DMS79 treated with DMSO at 0.1 percent for 48 hours (cell line): ENCODE measurements around the gene KIFBP.
A peak's percentile ranks its signal among the peaks of the same experiment; 100 is the strongest.
"Not testable (repeated sequence)": the region's sequence is repeated elsewhere in the genome, so short reads cannot be mapped to it uniquely, and the experiment has no call there.

ENCODE experiments used
- DNase-seq: peaks from one replicate; lab custom pipeline; 2025; lab: John Stamatoyannopoulos, UW

The KIFBP gene, protein sequence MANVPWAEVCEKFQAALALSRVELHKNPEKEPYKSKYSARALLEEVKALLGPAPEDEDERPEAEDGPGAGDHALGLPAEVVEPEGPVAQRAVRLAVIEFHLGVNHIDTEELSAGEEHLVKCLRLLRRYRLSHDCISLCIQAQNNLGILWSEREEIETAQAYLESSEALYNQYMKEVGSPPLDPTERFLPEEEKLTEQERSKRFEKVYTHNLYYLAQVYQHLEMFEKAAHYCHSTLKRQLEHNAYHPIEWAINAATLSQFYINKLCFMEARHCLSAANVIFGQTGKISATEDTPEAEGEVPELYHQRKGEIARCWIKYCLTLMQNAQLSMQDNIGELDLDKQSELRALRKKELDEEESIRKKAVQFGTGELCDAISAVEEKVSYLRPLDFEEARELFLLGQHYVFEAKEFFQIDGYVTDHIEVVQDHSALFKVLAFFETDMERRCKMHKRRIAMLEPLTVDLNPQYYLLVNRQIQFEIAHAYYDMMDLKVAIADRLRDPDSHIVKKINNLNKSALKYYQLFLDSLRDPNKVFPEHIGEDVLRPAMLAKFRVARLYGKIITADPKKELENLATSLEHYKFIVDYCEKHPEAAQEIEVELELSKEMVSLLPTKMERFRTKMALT

GRCh38 chr10:68988530-68989316 is at the start of gene KIFBP:
KIFBP (plus strand) TSS chr10:68988803; CDS start chr10:68988833, 30 bp downstream.
- peak; percentile 83 for DNase-seq

DNA sequence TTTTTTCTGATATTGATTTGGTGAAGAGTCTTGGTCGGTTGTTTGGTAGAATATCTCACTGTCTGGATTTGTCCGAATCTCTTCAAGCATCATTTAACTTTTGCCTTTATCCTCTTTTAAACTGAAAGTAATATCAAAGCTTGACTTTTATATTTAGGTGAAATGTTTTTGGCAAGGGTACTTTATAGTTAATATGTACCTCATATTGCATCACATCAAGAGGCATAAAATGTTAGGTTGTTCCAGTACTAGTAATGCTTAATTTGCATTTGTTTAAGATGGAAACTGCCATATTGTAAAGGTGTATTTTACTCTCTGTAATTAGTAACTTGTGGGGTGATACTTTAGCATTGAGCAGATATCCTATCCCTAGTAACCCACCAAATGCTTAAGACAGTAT is 49.7 kb upstream of the KIFBP start:
- DNase-seq = no peak

GRCh38 chr10:68940917-68941316 is 47.7 kb upstream of the KIFBP start:
- not testable (repeated sequence) for DNase-seq

DNA sequence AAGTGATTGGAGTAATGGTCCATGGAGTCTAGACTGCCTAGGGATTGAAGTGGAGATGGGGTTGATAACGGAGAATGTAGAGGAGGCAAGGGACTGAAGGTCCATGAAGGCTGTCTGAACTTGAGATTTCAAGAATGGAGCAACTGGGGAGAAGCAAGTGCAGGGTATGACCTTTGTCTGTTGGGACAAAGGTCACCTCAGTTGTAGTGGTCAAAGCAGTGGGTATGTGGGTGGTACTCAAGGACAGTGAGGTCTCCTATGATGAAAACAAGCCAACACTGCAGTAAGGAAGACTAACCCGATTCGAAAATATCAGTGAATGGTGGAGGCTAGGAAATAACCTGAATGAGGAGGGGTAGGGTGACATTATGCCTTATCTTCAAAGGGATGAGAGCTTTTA is 38.0 kb upstream of the KIFBP start:
- no peak for DNase-seq

GRCh38 chr10:68954904-68955303 is 33.7 kb upstream of the KIFBP start:
- no peak for DNase-seq

GRCh38 chr10:68955355-68955831 is 33.2 kb upstream of the KIFBP start:
- no peak for DNase-seq

- peak; percentile 40 for DNase-seq
These were observed 32.6 kb upstream of the KIFBP start, which contains the start of gene DDX21 for GRCh38 chr10:68955832-68956532. DDX21 (plus strand) TSS chr10:68956170; CDS start chr10:68956226, 56 bp downstream.

- DNase-seq = no peak
These were observed 31.4 kb upstream of the KIFBP start for GRCh38 chr10:68957284-68957615.

DNA sequence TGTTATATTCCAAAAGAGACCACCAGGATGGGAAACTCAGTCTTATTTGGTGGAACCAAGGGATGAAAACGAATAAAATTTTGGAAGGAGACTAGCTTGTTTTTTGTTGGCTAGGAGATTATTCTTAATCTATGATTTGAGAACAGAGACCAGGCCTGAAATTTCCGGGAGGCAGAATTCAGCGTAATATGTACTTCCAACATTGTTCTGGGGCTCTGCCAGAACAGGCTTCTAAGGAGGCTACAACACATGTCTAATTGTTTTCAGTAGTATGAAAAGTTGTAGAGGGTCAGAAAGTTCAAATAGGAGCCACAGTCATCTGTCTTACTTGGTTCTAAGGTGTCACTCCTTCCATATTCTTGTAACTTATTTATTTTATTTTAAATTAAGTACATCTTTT is 30.9 kb upstream of the KIFBP start:
- no peak for DNase-seq

DNA sequence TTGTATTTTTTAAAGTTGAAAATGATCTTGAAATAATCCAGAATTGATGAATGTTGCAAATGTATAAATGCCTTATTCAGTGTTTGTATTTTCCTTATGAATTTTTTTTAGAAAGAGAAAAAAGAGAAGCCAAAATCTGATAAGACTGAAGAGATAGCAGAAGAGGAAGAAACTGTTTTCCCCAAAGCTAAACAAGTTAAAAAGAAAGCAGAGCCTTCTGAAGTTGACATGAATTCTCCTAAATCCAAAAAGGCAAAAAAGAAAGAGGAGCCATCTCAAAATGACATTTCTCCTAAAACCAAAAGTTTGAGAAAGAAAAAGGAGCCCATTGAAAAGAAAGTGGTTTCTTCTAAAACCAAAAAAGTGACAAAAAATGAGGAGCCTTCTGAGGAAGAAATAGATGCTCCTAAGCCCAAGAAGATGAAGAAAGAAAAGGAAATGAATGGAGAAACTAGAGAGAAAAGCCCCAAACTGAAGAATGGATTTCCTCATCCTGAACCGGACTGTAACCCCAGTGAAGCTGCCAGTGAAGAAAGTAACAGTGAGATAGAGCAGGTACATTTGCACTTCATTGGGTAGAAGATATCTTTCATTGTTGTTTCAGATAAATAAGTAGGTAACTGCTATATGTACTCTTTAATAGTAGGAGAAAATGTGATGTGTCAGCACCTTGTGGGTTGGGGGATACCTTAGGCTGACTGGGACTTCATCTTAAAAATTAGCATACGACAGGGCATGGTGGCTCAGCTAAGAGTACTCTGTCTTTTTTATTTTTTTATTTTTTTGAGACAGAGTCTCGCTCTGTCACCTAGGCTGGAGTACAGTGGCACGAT is 28.7 kb upstream of the KIFBP start:
- no peak for DNase-seq

GRCh38 chr10:68963151-68963550 is 25.5 kb upstream of the KIFBP start:
- DNase-seq = no peak

- no peak for DNase-seq
These were observed 14.6 kb upstream of the KIFBP start for GRCh38 chr10:68973975-68974374.

- DNase-seq = not testable (repeated sequence)
These were observed 12.6 kb upstream of the KIFBP start for GRCh38 chr10:68975936-68976473.

DNA sequence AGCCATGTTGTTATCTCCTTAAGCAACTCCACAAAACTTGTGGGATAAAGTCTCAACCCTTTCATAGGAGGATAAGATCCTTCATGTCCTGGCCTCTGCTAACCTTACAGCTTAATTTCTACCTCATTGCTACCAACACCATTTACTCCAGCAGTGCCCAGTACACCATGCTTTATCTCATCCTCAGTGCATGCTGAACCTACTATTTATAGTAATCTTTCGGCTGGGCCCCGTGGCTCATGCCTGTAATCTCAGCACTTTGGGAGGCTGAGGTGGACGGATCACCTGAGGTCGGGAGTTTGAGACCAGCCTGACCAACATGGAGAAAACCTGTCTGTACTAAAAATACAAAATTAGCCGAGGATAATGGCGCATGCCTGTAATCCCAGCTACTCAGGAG is 8.9 kb upstream of the KIFBP start:
- not testable (repeated sequence) for DNase-seq

GRCh38 chr10:68981074-68981473 is 7.5 kb upstream of the KIFBP start:
- no peak for DNase-seq

DNA sequence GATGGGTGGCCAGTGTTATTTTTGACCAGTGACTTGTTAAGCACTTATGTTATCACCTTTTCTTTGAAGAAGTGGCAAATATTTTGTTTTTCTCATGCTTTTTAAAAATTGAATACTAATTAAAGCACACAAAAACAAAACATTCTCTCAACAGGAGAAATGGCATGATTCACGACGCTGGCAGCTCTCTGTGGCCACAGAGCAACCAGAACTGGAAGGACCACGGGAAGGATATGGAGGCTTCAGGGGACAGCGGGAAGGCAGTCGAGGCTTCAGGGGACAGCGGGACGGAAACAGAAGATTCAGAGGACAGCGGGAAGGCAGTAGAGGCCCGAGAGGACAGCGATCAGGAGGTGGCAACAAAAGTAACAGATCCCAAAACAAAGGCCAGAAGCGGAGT is 6.2 kb upstream of the KIFBP start:
- no peak for DNase-seq

DNA sequence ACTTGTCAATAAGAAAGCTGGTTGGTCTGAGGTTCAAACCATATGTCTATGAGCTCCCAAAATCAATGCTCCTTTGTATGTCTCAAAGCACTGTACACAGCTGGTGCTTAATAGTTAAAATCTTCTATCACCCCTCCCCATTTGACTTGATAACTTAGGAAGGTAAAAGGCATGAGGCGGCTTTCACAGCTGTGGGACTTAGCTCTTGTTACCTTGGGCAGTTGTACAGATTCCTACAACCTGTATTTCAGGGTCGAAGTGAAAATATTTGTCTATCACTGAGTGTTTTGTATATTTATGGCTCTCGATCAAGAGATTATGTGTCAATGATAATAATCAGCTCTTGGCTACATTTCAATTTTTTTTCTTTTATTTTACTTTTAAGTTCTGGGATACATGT is 992 bp upstream of the KIFBP start:
- no peak for DNase-seq

GRCh38 chr10:68989317-68989990 is 851 bp downstream of the KIFBP start:
- no peak for DNase-seq

GRCh38 chr10:68992636-68993440 is 4.2 kb downstream of the KIFBP start:
- no peak for DNase-seq
